PFSK-1 (cell line): ENCODE data around the gene DIP2B.

Experiments used
- POLR2AphosphoS5 ChIP-seq: IDR thresholded peaks from 2 replicates; pipeline ENCODE4 v1.6.1; 2012; ENCODE audit warnings: low read depth, mild to moderate bottlenecking, control low read depth, low read length, moderate library complexity
- REST ChIP-seq, 2 experiments: IDR thresholded peaks; 2 replicates each; pipeline versions ENCODE4 v1.6.1 to v1.8.0; 2011 to 2012; ENCODE audit warnings: low read depth in 2 of 2, low read length in 2 of 2, control low read depth in 1 of 2, inconsistent platforms in 1 of 2, mild to moderate bottlenecking in 1 of 2, moderate library complexity in 1 of 2; ENCODE audit not compliant: insufficient read depth in 1 of 2

- no peak for TF ChIP-seq POLR2AphosphoS5
- no peak for TF ChIP-seq REST (IDR thresholded peaks at IDR 0.05; ENCODE audit: insufficient read depth in 1 of 2, low read depth in 2 of 2, low read length in 2 of 2)
These were observed 37.7 kb downstream of the DIP2B start for GRCh38 chr12:50542448-50542847.
